ENCODE measurements around the gene SRCIN1. TPM values are rescaled to one million over a fixed set of nuclear protein-coding genes. Genes with fewer than 3 reads are reported as not detected.

SRCIN1 gene
- total RNA-seq, 1 donor from 2014 or later, result 0.05 TPM

DNA sequence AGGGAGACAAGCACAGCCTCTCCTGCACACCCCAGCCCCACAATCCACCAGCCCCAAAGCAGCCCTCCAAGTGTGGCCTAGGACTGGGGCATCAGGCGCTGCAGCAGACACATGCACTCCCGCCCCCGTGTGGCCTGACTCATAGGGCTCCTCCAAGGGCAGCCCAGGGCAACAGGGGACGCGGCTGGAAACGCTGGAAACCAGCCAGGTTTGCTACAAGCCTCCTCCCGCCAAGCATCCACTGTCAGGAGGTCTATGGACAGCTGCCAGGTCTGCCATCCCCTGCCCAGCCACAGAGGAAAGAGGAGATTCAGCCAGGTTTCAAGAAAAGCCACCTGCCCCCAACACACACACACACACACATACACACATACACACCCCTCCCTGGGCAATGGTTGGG is 25.8 kb downstream of the SRCIN1 start:
- H3K4me3 Mint-ChIP-seq (ENCODE audit: unreplicated experiment), result no peak overlapping the region

DNA sequence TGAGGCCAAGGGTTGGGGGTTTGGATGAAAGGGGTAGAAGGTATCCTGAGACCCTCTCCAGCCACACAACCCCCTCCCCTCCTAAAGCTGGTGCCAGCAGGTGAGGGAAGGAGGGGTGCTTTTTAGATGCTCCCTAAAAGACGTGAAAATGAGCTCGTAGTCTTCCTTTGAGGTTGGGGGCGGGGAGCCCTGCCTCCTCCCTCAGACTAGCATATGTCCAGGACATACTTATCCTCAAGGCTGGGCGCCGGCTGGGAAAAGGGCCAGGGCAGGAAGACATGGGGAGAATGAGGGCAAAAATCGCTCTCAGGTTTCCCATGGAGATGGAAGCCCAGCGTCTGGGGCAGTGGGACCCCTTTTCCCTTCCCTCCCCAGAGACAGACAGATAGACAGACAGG is 26.7 kb downstream of the SRCIN1 start:
- Mint-ChIP-seq H3K4me3 (ENCODE audit: unreplicated experiment) (no peak overlapping the region), H3K27ac (ENCODE audit: unreplicated experiment) (no peak overlapping the region), H3K4me1 (ENCODE audit: unreplicated experiment) (peaks cover 25% of the 10 kb centered on the region), H3K27me3 (ENCODE audit: unreplicated experiment) (peaks cover 67% of the 10 kb centered on the region), H3K36me3 (ENCODE audit: unreplicated experiment) (no peaks in the 10 kb centered on the region), H3K9me3 (ENCODE audit: unreplicated experiment) (no peaks in the 10 kb centered on the region)
- TF ChIP-seq, protein P1, sequence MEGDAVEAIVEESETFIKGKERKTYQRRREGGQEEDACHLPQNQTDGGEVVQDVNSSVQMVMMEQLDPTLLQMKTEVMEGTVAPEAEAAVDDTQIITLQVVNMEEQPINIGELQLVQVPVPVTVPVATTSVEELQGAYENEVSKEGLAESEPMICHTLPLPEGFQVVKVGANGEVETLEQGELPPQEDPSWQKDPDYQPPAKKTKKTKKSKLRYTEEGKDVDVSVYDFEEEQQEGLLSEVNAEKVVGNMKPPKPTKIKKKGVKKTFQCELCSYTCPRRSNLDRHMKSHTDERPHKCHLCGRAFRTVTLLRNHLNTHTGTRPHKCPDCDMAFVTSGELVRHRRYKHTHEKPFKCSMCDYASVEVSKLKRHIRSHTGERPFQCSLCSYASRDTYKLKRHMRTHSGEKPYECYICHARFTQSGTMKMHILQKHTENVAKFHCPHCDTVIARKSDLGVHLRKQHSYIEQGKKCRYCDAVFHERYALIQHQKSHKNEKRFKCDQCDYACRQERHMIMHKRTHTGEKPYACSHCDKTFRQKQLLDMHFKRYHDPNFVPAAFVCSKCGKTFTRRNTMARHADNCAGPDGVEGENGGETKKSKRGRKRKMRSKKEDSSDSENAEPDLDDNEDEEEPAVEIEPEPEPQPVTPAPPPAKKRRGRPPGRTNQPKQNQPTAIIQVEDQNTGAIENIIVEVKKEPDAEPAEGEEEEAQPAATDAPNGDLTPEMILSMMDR (IDR thresholded peaks at IDR 0.05), result no peak
- no peak for DNase-seq (ENCODE audit: extremely low spot score, unreplicated experiment)

More for the DNA sequence above, 25.8 kb downstream of the SRCIN1 start:
- peaks cover 68% of the 10 kb centered on the region for H3K27me3 Mint-ChIP-seq (ENCODE audit: unreplicated experiment)
- no peaks in the 10 kb centered on the region for H3K9me3 Mint-ChIP-seq (ENCODE audit: unreplicated experiment)
- TF ChIP-seq, protein P1 (IDR thresholded peaks at IDR 0.05), result peak; percentile 10
- no peaks in the 10 kb centered on the region for H3K36me3 Mint-ChIP-seq (ENCODE audit: unreplicated experiment)
- no peak for DNase-seq (ENCODE audit: extremely low spot score, unreplicated experiment)
- no peak overlapping the region for H3K27ac Mint-ChIP-seq (ENCODE audit: unreplicated experiment)
- H3K4me1 Mint-ChIP-seq (ENCODE audit: unreplicated experiment), result peaks cover 30% of the 10 kb centered on the region

DNA sequence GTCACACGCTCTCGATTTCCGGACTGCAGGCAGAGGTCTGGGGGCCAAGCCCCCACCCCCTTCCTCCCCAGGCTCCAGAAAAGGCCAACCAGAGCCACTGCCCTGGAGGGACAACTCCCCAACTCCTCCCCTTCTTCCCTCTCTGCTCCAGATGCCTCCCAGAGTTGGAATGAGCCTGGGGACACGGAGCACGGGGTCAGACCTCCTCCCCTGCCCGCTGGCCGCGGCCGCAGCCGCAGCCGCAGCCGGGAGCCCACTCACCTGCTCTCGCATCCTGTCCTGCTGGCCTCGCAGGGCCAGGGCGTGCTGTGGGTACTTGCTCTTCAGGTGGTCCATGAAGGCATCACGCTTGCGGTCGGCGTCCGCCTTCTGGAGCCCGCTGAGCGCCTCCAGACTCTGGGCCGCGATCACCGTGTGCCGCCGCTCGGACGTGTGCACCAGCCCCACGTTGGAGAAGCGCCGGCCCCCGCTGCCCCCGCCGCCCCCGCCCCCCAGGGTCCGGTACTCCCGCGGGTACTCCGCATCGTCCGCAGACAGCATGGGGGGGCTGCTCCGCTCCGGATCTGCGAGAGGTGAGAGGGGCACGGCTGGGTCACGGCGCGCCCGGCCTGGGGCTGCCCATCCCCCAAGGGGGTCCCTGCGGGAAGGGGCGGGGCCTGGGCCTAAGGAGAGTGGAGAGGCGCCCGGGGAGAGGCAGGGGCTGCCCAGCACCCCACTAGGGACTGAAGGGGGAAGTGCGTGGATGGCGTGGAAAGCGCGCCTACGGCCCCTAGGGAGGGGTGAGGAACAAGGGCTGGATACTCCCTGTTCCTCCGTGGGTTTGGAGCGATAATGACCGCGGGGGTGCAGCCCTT is 27.3 kb downstream of the SRCIN1 start:
- Mint-ChIP-seq H3K36me3 (ENCODE audit: unreplicated experiment) (no peaks in the 10 kb centered on the region), H3K27me3 (ENCODE audit: unreplicated experiment) (peaks cover 74% of the 10 kb centered on the region), H3K27ac (ENCODE audit: unreplicated experiment) (no peak overlapping the region), H3K9me3 (ENCODE audit: unreplicated experiment) (no peaks in the 10 kb centered on the region), H3K4me1 (ENCODE audit: unreplicated experiment) (peaks cover 25% of the 10 kb centered on the region), H3K4me3 (ENCODE audit: unreplicated experiment) (peak overlapping the region; percentile 1)
- no peak for DNase-seq (ENCODE audit: extremely low spot score, unreplicated experiment)
- TF ChIP-seq, protein P1 (IDR thresholded peaks at IDR 0.05), result no peak

DNA sequence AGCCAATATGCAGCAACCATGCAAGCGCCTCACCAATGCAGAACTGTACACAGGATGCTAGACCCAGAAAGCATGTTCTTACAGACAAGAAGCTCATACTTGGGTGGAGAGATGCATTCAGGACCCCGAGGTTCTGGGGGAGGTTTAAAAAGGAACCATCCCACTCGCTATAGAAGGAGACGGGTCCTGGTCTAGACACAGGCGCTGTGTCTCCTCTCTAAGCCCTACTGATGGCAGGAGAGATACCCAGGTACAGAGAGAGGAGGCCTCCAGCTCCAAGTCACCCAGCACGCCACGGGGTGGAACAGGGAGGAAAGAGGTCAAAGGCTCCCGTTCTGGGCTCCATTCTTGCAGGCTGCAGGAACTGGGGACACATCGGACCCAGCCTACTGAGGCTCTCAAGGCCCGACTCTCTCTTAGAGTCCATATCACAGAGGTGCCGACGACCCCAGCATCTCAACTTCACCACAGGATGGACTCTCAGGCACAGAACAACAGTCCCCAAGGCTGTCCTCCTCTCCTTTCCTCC is 28.0 kb downstream of the SRCIN1 start:
- Mint-ChIP-seq H3K4me1 (ENCODE audit: unreplicated experiment) (peaks cover 27% of the 10 kb centered on the region), H3K36me3 (ENCODE audit: unreplicated experiment) (no peaks in the 10 kb centered on the region), H3K27ac (ENCODE audit: unreplicated experiment) (no peak overlapping the region), H3K27me3 (ENCODE audit: unreplicated experiment) (peaks cover 77% of the 10 kb centered on the region), H3K9me3 (ENCODE audit: unreplicated experiment) (no peaks in the 10 kb centered on the region), H3K4me3 (ENCODE audit: unreplicated experiment) (peak overlapping the region; percentile 1)
- TF ChIP-seq, protein P1 (IDR thresholded peaks at IDR 0.05), result no peak
- DNase-seq (ENCODE audit: extremely low spot score, unreplicated experiment), result no peak

DNA sequence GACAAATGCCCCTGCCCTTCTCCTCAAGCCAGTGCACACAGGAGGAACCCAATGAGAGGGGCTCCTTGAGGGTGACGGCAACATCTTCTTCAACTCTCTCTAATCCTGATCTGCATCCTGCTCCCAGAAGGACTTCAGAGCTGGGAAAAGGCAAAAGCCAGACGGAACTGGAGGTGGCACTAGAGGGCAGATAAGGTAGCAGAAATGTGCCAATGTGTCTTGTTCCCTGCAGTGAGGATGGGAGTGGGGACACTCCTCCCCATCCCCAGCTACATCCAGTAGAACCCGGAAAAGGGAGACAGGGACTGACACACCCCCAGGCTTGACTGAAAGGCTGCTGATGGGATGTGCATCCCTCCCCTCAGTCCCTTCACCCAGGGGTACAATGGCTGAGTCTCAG is 28.5 kb downstream of the SRCIN1 start:
- no peak for DNase-seq (ENCODE audit: extremely low spot score, unreplicated experiment)
- Mint-ChIP-seq H3K36me3 (ENCODE audit: unreplicated experiment) (no peaks in the 10 kb centered on the region), H3K4me1 (ENCODE audit: unreplicated experiment) (peaks cover 27% of the 10 kb centered on the region), H3K27me3 (ENCODE audit: unreplicated experiment) (peaks cover 73% of the 10 kb centered on the region), H3K4me3 (ENCODE audit: unreplicated experiment) (no peak overlapping the region), H3K9me3 (ENCODE audit: unreplicated experiment) (no peaks in the 10 kb centered on the region), H3K27ac (ENCODE audit: unreplicated experiment) (no peak overlapping the region)
- TF ChIP-seq, protein P1 (IDR thresholded peaks at IDR 0.05), result no peak

Data from osteocyte (in vitro differentiated cells).